ENCODE measurements around the gene DNPH1.

The DNPH1 gene

GRCh38 chr6:43226192-43226851 lies 3.0 kb downstream of the DNPH1 start (continued):
- no peak for TF ChIP-seq ZNF398 (tag by site-specific recombination; IDR thresholded peaks at IDR 0.05)
- TF ChIP-seq ZNF473 (tag by site-specific recombination; IDR thresholded peaks at IDR 0.05): no peak
- no peak for TF ChIP-seq ZSCAN5A (tag by site-specific recombination; IDR thresholded peaks at IDR 0.05)
- TF ChIP-seq ZNF18 (tag by site-specific recombination; IDR thresholded peaks at IDR 0.05): no peak

- H3K4me3 ChIP-seq (ENCODE audit: low read depth, low read length): no peak overlapping the region
- TF ChIP-seq ZNF221 (tag by site-specific recombination; IDR thresholded peaks at IDR 0.05; ENCODE audit: borderline replicate concordance): no peak
- no peaks in the 10 kb centered on the region for H3K9me3 ChIP-seq (ENCODE audit: control insufficient read depth, insufficient read depth, low read depth, low read length)
- ChIA-PET POLR2A (interaction anchor here (0.6 to 1.7 kb wide), 3 partner anchors 32 to 112 kb away, joined by 3 to 6 read pairs (median 3); partner anchors contain the start of gene CUL9), CTCF (interaction anchor here (0.6 to 1.1 kb wide), 3 partner anchors 79 to 234 kb away, joined by 3 read pairs; partner anchors contain the start of gene ZNF318)
- no peak overlapping the region for H3K27ac ChIP-seq (ENCODE audit: extremely low read depth, low read depth, low read length)
- peaks cover 6 to 33% of the 10 kb centered on the region in 2 experiments; a peak in 2 of 3 replicates for H3K36me3 ChIP-seq (ENCODE audit: control insufficient read depth in 2 of 2, insufficient read depth in 1 of 2, low read length in 2 of 2)
- H3K4me1 ChIP-seq (ENCODE audit: control insufficient read depth, insufficient read depth, low read length): no peaks in the 10 kb centered on the region; the same call in 1 of the 2 replicates
These were observed 6.1 kb downstream of the DNPH1 start for GRCh38 chr6:43223175-43223574.

GRCh38 chr6:43222418-43223059 lies 6.7 kb downstream of the DNPH1 start:
- Histone ChIP-seq H3K27ac (ENCODE audit: extremely low read depth, low read depth, low read length) (no peak overlapping the region), H3K4me3 (ENCODE audit: low read depth, low read length) (no peak overlapping the region), H3K4me1 (ENCODE audit: control insufficient read depth, insufficient read depth, low read length) (no peaks in the 10 kb centered on the region), H3K36me3 (ENCODE audit: control insufficient read depth in 2 of 2, insufficient read depth in 1 of 2, low read length in 2 of 2) (peaks cover 0 to 33% of the 10 kb centered on the region in 2 experiments; a peak in 2 of 3 replicates), H3K9me3 (ENCODE audit: control insufficient read depth, insufficient read depth, low read depth, low read length) (no peaks in the 10 kb centered on the region)
- ChIA-PET CTCF (interaction anchor here (0.6 to 1.1 kb wide), 3 partner anchors 79 to 234 kb away, joined by 3 read pairs; partner anchors contain the start of gene ZNF318), POLR2A (interaction anchor here (1.0 to 1.7 kb wide), 2 partner anchors 40 to 113 kb away, joined by 3 to 6 read pairs; partner anchors contain the start of gene CUL9)
- no peak for TF ChIP-seq BCL11A (tag by site-specific recombination; IDR thresholded peaks at IDR 0.05; ENCODE audit: low read depth)
- TF ChIP-seq ZNF248 (tag by site-specific recombination; IDR thresholded peaks at IDR 0.05): no peak
- TF ChIP-seq ZNF394 (tag by site-specific recombination; IDR thresholded peaks at IDR 0.05; ENCODE audit: borderline replicate concordance): peak; percentile 16; the same call in 1 of the 2 replicates
- TF ChIP-seq OVOL3 (tag by site-specific recombination; IDR thresholded peaks at IDR 0.05): no peak
- peak; percentile 33; the same call in 1 of the 2 replicates for TF ChIP-seq ZBTB17 (tag by site-specific recombination; IDR thresholded peaks at IDR 0.05)
- TF ChIP-seq ZNF600 (tag by site-specific recombination; IDR thresholded peaks at IDR 0.05): peak; percentile 84
- no peak for TF ChIP-seq ZNF621 (tag by site-specific recombination; IDR thresholded peaks at IDR 0.05)
- no peak for TF ChIP-seq ZNF830 (tag by site-specific recombination; IDR thresholded peaks at IDR 0.05; ENCODE audit: low read depth)
- no peak for TF ChIP-seq ZNF596 (tag by site-specific recombination; IDR thresholded peaks at IDR 0.05)
- TF ChIP-seq ZNF549 (tag by site-specific recombination; IDR thresholded peaks at IDR 0.05): no peak
- TF ChIP-seq ZNF558 (tag by site-specific recombination; IDR thresholded peaks at IDR 0.05): no peak
- no peak for TF ChIP-seq KLF7 (tag by site-specific recombination; IDR thresholded peaks at IDR 0.05; ENCODE audit: borderline replicate concordance)
- TF ChIP-seq ZNF580 (tag by site-specific recombination; IDR thresholded peaks at IDR 0.05): no peak
- TF ChIP-seq ZNF610 (tag by site-specific recombination; IDR thresholded peaks at IDR 0.05; ENCODE audit: borderline replicate concordance): no peak
- TF ChIP-seq ZNF37A (tag by site-specific recombination; IDR thresholded peaks at IDR 0.05): no peak

All from HEK293 (cell line).